ENCODE data around the gene PCGF1. TPM values are rescaled to one million over a fixed set of nuclear protein-coding genes. Genes with fewer than 3 reads are reported as not detected.

The PCGF1 gene
- total RNA-seq, 1 experiment from 2014 or later, result 19.3 TPM

- no peak for DNase-seq (ENCODE audit: low read depth in 1 of 2, low spot score in 2 of 2)
- peaks cover 15% of the 10 kb centered on the region for H3K4me1 ChIP-seq (replicated peaks)
- no peaks in the 10 kb centered on the region for H3K36me3 ChIP-seq
- no peak overlapping the region for H3K4me3 ChIP-seq
- H3K9me3 ChIP-seq (replicated peaks), result peaks cover 20% of the 10 kb centered on the region
- H3K27me3 ChIP-seq (replicated peaks), result peaks cover 88% of the 10 kb centered on the region
- no peak overlapping the region for H3K27ac ChIP-seq
Measured at GRCh38 chr2:74515981-74516633, 8.6 kb upstream of the PCGF1 start.

GRCh38 chr2:74515271-74515980, 7.9 kb upstream of the PCGF1 start:
- DNase-seq (ENCODE audit: low read depth in 1 of 2, low spot score in 2 of 2), result no peak
- no peaks in the 10 kb centered on the region for H3K36me3 ChIP-seq
- peaks cover 17% of the 10 kb centered on the region for H3K4me1 ChIP-seq (replicated peaks)
- peaks cover 20% of the 10 kb centered on the region for H3K9me3 ChIP-seq (replicated peaks)
- H3K4me3 ChIP-seq, result no peak overlapping the region
- H3K27me3 ChIP-seq (replicated peaks), result peaks cover 83% of the 10 kb centered on the region
- H3K27ac ChIP-seq, result no peak overlapping the region

- peaks cover 77% of the 10 kb centered on the region for H3K27me3 ChIP-seq (replicated peaks)
- no peak for DNase-seq (ENCODE audit: low read depth in 1 of 2, low spot score in 2 of 2)
- no peaks in the 10 kb centered on the region for H3K36me3 ChIP-seq
- H3K9me3 ChIP-seq (replicated peaks), result peaks cover 20% of the 10 kb centered on the region
- no peak within 1 kb of the TSS for H3K27ac ChIP-seq
- no peak within 1 kb of the TSS for H3K4me3 ChIP-seq
- H3K4me1 ChIP-seq (replicated peaks), result peaks cover 17% of the 10 kb centered on the region
Measured at GRCh38 chr2:74514368-74515270, 7.1 kb upstream of the PCGF1 start, which contains the start of gene TLX2. Gene TLX2, plus strand, starts transcription at chr2:74514450. Its CDS starts 357 bp downstream, at chr2:74514807.

GRCh38 chr2:74513605-74514367, 6.3 kb upstream of the PCGF1 start:
- peaks cover 17% of the 10 kb centered on the region for H3K4me1 ChIP-seq (replicated peaks)
- peaks cover 68% of the 10 kb centered on the region for H3K27me3 ChIP-seq (replicated peaks)
- H3K9me3 ChIP-seq (replicated peaks), result peaks cover 20% of the 10 kb centered on the region
- no peak overlapping the region for H3K4me3 ChIP-seq
- peak in 1 of 2 experiments; percentile 44 for DNase-seq (ENCODE audit: low read depth in 1 of 2, low spot score in 2 of 2)
- no peaks in the 10 kb centered on the region for H3K36me3 ChIP-seq
- no peak overlapping the region for H3K27ac ChIP-seq

GRCh38 chr2:74512744-74513604, 5.5 kb upstream of the PCGF1 start:
- Histone ChIP-seq H3K27ac (no peak overlapping the region), H3K4me3 (no peak overlapping the region), H3K4me1 (replicated peaks) (peaks cover 23% of the 10 kb centered on the region), H3K27me3 (replicated peaks) (peaks cover 60% of the 10 kb centered on the region), H3K36me3 (no peaks in the 10 kb centered on the region), H3K9me3 (replicated peaks) (peaks cover 20% of the 10 kb centered on the region)
- DNase-seq (ENCODE audit: low read depth in 1 of 2, low spot score in 2 of 2), result no peak

GRCh38 chr2:74511104-74511989, 3.9 kb upstream of the PCGF1 start:
- peak in 1 of 2 experiments; percentile 45 for DNase-seq (ENCODE audit: low read depth in 1 of 2, low spot score in 2 of 2)
- peaks cover 49% of the 10 kb centered on the region for H3K27me3 ChIP-seq (replicated peaks)
- H3K27ac ChIP-seq, result no peak overlapping the region

GRCh38 chr2:74510272-74510671, 2.8 kb upstream of the PCGF1 start:
- Histone ChIP-seq H3K27me3 (replicated peaks) (peaks cover 38% of the 10 kb centered on the region), H3K27ac (no peak overlapping the region), H3K9me3 (replicated peaks) (peaks cover 5% of the 10 kb centered on the region; the same call in 1 of the 2 replicates), H3K4me1 (replicated peaks) (peaks cover 39% of the 10 kb centered on the region), H3K36me3 (peaks cover 22% of the 10 kb centered on the region), H3K4me3 (no peak overlapping the region)
- DNase-seq (ENCODE audit: low read depth in 1 of 2, low spot score in 2 of 2), result no peak

More at GRCh38 chr2:74511104-74511989, 3.9 kb upstream of the PCGF1 start:
- Histone ChIP-seq H3K9me3 (replicated peaks) (peaks cover 15% of the 10 kb centered on the region), H3K4me1 (replicated peaks) (peaks cover 33% of the 10 kb centered on the region), H3K4me3 (no peak overlapping the region), H3K36me3 (peaks cover 12% of the 10 kb centered on the region)

GRCh38 chr2:74507926-74508520, 528 bp upstream of the PCGF1 start:
- Histone ChIP-seq H3K27me3 (replicated peaks) (peaks cover 16% of the 10 kb centered on the region), H3K27ac (peak overlapping the region; percentile 98), H3K4me3 (peak overlapping the region; percentile 96), H3K4me1 (replicated peaks) (peaks cover 37% of the 10 kb centered on the region), H3K36me3 (peaks cover 31% of the 10 kb centered on the region), H3K9me3 (replicated peaks) (no peaks in the 10 kb centered on the region)
- DNase-seq (ENCODE audit: low read depth in 1 of 2, low spot score in 2 of 2), result peak in 1 of 2 experiments; percentile 36

- Histone ChIP-seq H3K4me1 (replicated peaks) (peaks cover 37% of the 10 kb centered on the region), H3K36me3 (peaks cover 31% of the 10 kb centered on the region), H3K27ac (no peak overlapping the region), H3K4me3 (no peak overlapping the region), H3K27me3 (replicated peaks) (peaks cover 2% of the 10 kb centered on the region; the same call in 1 of the 2 replicates), H3K9me3 (replicated peaks) (no peaks in the 10 kb centered on the region)
- DNase-seq (ENCODE audit: low read depth in 1 of 2, low spot score in 2 of 2), result no peak
Measured at GRCh38 chr2:74505448-74506246, 1.8 kb downstream of the PCGF1 start.

GRCh38 chr2:74504591-74504990, 2.9 kb downstream of the PCGF1 start:
- Histone ChIP-seq H3K4me1 (replicated peaks) (peaks cover 38% of the 10 kb centered on the region), H3K27me3 (replicated peaks) (peaks cover 13% of the 10 kb centered on the region), H3K36me3 (peaks cover 31% of the 10 kb centered on the region), H3K27ac (no peak overlapping the region), H3K9me3 (replicated peaks) (no peaks in the 10 kb centered on the region), H3K4me3 (no peak overlapping the region)
- no peak for DNase-seq (ENCODE audit: low read depth in 1 of 2, low spot score in 2 of 2)

Data from SJSA1 (cell line).